T1000 (cell line): ENCODE results near the gene RGS3.

Experiments
- DNase-seq: peaks from one replicate; lab custom pipeline; 2025; ENCODE audit warnings: mixed read lengths; lab: John Stamatoyannopoulos, UW

The RGS3 gene

DNA sequence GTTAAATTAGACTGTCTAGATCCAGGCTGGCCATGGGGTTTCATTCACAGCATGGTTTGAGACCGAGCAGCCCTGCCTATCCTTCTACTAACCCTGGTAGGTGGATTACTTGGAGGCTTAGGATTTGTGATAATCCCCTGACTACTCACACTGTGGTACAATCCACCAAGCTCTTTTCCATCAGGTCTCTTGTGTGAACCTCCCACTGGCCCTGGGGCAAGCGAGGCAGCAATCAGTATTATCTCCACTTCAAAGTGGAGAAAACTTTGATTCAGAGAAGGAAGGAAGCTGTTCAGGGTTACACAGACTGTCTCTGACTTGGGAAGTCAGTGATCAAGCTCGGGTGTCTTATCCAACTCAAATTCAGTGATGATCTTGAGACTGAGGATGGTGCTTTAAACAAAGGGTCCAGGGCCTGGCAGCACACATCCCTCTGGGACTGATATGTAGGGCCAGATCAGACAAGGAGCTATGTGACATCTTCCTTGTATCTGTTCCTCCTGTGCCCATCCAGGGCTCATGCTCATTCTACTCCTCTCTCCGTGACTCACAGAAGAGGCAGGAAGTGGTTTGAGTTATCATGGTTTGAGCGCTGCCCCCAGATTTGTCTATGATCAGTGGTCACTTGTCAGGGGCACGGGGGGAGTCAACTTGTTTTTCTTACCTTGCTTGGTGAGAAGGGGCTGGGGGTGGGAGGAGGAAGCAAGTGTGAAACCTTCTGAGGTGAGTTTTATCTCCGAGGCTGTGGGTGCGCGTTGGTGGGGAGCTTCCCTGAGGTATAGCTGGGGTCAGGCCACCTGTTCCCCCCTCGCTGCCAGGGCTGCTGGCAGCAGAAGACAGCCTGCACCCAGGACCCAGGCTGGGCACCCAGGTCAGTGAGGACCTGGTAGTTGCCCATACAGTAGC is 48.6 kb downstream of the RGS3 start:
- DNase-seq: no peak

DNA sequence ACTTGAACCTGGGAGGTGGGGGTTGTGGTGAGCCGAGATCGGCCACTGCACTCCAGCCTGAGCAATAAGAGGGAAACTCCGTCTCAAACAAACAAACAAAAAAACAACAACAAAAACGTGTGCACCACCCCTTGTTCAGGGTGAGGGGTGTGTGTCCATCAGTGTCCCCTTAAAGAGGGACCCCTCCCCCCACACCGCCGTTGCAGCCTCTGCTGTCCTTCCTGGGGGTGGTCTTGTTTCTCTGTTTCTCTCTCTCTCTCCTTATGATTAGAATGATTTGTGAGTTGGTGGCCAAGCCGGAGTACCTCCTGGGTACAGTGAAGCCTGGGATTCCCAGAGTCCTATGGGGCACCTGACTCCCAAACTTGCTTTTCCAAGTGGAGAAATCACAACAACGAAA is 49.6 kb downstream of the RGS3 start:
- DNase-seq: no peak

DNA sequence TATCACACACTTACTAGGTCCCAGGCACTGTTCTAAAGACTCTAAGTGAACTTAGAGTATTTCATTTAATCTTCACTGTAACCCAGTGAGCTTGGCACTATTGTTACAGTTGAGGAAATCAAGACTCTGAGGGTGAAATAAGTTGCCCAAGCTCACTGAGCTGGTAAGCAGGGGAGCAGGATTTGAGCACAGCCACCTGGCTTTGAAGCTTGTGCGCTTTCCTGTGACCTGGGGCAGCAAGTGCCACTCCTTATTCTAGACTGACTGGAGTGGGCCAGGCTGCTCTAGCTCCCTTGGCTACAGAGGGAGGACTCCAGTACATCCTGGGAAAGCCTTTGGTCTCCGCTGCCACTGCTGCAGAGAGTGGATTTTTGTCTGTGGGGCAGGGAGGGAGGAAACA is 50.0 kb downstream of the RGS3 start:
- DNase-seq: no peak

DNA sequence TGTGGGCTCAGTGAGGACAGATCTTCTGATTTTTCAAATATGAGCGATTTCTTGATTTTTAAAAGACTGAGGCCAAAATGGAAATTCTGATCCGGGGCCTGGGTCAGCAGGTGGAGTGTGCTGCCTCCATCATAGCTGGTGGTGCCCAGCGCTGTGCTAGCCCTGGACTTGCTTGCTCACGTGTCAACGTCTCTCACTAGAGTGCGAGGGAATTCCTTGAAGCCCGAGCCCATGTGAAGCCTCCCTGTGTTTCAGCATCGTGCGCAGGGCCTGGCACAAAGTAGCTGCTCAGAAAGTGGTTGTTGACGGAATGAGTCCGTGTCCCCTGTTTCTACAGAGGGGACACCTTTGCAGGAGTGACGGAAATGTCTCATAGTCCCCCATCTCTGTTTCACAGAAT is 50.5 kb downstream of the RGS3 start:
- DNase-seq: no peak

DNA sequence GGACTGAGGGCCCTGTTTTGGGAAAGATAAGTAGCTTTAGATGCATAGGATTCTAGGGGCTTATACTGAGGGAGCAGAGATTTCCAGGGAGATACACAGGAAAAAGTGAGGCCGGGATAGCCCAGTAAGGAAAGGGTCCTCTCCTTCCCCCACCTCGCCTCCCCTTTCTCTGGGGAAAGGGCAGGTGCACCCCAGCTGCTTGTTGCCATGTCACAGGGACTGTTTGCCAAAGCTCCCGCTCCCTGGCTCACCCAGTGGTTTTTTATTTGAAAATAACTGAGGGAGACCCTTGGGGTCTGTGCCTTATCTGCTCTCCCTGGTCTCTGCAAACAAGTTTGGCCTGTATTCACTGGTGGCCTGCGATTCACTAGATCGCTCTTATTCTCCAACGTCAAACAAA is 51.2 kb downstream of the RGS3 start:
- no peak for DNase-seq

DNA sequence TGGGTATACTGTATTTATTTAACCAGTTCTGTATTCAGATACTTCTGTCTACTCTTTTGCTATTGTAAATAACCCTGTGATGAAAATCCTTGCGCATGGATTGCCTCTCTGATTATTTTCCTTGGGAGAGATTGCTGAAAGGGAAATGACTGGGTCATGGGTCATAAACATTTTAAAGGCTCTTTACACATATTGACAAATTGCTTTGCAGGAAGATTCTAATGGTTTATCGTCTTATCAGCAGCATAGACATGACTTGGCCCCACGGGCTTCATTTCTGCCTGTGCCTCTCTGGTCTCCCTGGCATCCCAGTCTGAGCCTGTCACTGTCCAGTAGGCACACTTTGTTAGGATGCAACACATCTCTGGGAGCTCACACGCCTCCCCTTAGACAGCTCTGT is 52.3 kb downstream of the RGS3 start:
- DNase-seq: no peak

DNA sequence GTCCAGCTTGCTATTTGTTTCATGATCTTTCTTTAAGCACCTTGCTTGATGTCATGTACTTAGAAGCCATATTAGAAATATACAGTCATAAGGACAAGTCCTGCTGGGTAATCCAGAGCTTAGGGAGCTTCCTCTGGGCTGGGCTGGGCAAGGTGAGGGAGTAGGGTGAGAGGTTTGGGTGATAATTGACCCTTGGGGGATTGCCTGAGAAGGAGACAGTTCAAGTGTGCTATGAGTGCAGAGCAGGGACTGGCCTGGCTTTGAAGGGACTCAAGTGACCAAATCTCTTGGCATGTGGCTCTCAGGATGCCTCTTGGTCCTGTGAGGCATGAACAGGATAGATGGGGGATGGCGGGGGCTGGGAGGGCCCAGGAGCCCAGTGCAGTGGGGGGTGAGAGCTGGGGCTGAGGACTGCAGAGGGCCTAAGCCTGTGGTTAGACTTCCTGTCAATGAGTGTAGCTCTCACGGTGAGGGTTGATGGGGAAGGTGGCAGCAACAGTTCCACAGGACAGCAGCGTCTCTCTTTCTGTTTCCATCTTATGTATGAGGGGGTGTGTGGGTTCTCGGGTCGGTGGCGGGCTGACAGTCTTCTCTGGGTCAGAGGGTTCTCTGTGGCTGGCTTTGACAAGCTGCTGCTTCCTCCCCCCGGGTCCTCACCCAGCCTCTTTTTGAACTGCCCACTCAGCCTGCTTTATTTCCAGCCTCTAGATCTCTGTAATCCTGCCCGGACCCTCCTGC is 53.5 kb downstream of the RGS3 start:
- DNase-seq: no peak

DNA sequence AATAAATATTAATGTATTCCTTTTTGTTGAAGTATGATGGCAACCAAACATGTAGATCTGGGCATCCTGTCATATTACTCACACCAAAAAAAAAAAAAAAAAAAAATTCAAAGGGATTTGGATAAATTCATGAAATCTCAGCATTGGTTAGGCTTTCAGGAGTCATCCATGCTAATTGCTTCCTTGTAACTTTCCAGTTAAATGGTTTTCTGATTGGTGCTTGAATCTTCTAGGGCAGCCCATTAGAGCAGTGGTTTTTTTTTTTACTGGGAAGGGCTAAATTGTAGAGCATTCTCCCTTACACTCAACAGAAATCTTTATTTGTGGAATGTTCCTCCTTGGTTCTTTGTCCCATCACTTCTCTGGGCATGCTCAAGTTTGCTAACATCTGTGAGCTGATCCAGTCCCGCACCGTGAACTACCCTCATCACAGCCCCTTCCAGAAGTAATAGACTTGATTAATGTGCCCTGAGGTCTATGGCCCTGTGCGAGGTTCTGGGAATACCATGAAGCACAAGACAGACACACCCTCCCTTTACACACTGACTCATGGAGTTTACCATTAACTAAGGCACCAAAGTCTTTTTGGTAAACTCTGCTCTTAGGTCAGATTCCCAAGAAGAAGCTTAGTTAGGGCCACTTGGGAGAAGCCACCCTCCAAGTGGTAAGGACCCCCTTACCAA is 56.0 kb downstream of the RGS3 start:
- DNase-seq: no peak

DNA sequence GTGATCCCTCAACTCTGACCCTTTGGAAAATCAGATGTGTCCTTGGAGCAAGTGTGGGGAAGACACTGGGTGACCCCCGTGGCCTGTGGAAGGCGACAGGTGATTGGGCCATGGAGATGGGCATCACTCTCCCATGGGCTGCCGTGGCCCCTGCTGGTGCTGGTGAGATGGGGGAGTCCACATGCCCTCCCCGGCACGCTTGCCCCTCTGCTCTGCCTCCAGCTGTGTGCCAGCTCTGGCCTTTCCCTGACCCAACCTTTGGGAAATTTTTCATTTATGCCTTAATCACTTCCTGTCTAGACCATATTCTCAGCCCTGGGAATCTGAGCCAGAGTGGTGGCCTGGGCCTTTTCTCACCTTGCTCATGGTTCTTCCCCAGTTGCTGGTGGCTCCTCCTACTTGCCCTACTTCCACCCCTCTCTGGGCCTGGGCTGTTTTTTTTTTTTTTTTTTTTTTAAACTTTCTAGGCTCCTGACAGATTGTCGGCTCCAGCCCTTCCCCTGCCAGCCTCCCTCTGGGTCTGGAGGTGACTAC is 56.6 kb downstream of the RGS3 start:
- no peak for DNase-seq

DNA sequence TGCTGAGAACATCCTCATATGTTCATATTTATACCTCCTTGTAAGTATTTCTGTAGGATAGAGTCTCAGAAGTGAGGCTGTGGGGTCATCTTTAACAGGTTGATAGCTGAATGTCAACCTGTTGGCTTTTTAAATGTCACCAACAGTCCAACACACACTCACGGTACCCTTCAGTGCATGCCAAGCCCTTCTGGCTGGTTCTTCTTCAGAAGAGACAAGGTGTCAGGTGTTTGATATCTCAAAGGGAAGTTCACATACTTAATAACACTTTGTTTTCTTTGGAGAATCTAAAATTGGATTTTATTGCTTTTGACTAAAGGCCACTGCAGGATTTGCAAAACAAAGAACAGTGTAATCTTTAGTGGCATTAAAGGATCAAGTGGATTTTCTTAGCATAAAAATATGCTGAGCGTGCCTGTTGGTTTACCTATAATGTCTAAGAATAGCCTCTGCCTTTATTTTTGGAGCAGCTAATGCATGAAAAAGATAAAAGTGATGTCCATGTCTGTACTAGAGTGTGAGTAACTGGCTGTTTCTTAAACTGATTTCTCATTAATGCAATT is 58.2 kb downstream of the RGS3 start:
- no peak for DNase-seq

DNA sequence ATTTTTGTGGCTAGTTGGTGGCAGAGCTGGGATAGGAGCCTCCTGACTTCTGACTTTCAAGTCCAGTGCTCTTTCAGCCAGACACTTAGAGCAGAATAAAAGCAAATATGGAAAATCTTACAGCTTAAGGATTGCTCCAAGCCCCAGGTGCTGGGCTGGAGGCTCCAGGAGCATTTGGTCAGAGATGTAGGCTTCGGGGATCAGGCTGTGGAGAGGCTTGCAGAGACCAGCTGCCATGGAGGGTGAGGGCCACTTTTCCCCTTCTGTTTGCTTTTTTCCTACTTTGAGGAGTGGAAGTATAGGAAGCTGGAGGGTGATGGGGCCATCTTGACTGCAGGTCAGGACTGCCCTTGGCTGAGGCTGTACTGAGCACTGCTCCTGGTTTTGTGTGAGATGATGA is 58.9 kb downstream of the RGS3 start:
- no peak for DNase-seq

DNA sequence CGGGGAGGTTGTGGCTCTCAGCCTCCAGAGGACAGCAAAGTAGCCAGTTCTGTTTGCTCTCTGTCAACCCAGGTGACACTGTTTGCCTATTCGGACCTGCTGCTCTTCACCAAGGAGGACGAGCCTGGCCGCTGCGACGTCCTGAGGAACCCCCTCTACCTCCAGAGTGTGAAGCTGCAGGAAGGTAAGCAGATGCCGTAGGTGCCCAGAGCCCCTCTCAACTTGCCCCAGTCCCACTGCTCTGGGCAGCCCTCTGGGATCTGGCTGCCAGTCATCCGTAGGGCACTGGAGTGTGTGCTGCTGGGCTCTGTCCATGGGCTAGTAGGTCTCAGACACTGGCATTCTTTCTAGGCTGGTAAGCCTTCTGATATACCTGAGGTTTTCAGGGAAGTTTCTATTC is 59.3 kb downstream of the RGS3 start:
- no peak for DNase-seq

DNA sequence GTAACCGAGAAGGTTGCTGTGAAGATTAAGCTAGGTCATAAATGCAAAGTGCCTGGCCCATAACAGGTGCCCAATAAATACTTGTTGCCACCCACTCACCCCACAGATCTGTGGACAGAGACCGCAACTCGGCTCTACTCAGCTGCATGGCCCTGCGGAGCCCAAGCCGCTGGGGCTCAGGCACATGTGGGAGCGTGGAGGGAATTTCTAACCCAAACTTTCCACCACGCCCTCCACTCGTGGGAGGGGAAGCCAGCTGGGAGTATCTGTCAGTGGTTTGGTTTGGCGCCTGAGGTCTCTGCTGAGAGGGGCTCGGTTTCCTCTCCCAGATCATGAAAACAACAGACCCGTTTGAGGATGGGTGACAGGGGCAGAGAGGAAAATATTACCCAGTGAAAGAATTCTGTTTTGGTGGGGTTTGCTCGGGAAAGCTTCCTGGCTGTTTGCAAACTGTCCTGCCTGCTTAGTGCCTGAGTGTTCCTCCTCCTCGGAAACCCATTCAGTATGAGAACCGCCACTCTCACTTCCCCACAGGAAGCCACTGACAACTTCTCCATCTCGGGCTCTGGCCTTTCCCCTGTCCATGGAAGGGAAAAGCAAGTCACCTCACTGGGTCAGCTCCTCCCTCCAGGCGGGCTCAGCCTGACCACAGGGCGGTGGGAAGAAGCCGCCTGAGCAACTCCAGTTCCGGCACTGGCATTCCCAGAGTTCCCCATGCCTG is 60.1 kb downstream of the RGS3 start:
- no peak for DNase-seq

DNA sequence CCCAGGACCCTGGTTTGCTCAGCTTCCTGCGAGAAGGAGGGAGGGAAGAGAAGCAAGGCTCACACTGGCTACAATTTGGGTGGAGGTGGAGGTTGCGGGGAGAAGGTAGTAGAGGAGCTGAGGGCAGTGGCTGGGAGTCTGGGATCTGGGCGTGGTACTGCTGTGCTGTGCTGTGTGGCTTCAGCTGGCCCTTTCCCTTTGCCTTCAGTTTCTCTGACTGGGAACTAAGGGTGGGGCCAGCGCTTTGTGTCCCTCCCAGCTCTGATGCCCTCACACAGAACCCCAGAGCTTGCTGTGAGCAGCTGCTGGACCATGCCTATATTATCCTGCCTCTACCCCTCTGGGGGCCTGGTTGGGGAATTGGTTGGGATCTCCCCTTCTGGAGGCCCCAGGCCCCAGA is 60.9 kb downstream of the RGS3 start:
- no peak for DNase-seq

DNA sequence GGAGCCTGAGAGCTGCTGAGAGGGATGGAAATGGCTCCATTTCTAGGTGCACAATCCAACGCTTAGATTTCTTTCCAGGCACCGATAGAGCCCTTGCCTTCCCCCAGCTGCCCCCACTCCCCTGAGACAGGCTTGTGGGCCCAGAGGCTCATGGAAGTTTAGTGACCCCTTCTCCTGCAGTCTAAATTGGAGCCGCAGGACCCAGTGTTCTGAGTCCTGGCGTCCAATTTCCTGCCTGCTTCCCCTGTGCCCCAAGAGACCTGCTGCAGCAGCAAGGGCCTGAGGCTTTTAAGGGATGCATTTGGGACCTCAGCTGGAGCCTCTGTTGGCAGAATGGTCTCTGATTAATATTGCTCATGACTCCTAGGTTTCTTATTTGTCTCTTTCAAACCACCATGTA is 61.7 kb downstream of the RGS3 start:
- DNase-seq: no peak

DNA sequence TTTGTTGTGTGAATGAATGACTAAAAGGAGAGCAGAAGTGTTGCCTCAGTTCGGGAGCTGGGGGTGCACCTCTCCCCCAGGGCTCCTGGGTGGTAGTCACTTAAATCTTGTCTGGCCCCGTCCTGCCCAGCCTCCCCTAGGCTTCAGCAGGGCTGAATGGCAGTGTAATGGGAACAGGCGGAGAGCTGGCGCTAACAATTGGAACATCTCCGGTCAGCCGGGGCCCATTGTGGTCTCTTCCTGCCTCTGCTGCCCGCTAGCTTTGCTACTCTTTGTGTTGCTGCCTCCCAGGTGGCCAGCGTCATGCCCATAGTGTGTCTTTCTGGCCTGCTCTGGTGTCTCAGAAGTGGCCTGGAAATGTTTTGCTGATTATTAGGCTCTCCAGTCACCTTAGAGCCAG is 62.3 kb downstream of the RGS3 start:
- DNase-seq: no peak

DNA sequence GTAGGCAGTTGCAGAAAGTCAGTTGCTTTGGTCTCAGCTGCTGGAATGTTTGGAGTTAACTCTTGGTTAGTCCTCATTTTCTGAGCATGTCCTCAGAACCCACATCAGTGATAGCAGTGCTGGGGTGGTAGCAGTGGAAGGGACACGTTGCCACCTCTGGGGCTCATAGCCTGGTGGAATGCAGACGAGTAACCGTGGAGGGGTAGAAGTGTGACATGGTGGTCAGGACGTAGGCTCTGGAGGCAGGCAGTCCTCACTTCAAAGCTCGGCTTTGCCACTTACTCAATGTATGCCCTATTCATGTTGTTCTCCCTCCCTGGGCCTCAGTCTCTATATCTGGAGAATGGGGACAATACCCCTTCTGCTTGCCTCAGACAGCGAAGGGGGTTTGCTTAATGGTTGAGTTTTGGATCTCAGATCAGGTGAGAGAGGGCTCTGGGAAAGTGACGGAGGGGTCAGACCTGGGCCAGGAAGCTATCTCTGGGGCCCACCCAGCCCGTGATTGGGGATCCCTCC is 62.8 kb downstream of the RGS3 start:
- DNase-seq: no peak

DNA sequence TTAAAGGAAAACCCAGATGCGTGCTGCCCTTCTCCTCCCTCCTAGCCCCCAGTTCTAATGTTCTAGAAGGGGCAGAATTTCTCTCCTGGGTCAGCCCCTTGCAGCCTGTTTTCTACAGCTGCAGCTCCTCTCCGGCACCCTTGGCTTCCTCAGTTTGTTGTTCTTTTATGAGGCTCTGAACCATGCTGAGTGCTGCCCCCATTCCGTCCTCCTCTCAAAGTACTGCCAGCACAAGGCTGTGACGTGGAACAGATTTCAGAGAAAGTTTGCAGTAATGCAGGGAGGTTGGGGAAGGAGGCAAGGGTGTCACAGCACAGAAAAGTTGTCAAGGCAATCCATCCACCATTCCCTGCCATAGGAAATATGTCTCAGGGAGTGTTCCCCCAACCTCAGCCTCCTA is 63.3 kb downstream of the RGS3 start:
- no peak for DNase-seq

DNA sequence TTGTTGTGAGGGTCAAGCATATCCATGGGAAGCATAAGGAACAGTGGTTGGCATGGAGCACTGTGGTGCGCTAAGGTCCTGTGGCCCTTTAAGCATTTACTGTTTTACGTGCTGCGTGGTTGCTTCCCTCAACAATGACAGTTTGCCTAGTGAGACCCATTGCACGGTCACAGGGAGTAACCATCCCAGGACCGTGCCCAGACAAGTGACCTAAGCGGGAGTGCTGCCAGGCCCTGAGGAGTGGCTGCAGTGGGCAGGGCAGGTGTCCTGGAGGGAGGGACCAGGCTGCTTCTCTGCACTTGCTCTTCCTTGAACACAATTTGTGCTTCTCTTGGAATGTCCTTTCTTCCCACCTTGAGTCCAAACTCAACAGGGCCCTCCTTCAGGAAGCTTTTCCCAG is 64.6 kb downstream of the RGS3 start:
- DNase-seq: no peak

DNA sequence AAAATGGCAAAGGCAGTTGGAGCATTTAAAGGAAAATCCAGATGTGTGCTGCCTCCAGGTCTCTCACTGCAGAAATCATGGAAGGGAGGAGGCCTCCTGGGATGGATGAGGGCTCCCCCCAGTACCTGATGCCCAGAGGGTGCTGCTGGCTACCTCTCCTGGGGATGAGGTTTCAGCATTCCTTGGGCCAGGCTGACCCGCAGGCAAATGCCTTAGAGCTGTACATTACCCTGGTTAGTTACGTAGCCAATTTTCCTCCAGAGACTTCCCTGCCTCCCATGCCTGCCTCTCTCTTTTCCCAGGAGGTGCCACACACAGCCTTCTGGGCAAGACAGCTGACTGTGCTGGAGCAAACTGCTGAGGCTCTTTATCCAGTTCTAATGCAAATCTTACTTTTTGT is 65.3 kb downstream of the RGS3 start:
- DNase-seq: no peak

DNA sequence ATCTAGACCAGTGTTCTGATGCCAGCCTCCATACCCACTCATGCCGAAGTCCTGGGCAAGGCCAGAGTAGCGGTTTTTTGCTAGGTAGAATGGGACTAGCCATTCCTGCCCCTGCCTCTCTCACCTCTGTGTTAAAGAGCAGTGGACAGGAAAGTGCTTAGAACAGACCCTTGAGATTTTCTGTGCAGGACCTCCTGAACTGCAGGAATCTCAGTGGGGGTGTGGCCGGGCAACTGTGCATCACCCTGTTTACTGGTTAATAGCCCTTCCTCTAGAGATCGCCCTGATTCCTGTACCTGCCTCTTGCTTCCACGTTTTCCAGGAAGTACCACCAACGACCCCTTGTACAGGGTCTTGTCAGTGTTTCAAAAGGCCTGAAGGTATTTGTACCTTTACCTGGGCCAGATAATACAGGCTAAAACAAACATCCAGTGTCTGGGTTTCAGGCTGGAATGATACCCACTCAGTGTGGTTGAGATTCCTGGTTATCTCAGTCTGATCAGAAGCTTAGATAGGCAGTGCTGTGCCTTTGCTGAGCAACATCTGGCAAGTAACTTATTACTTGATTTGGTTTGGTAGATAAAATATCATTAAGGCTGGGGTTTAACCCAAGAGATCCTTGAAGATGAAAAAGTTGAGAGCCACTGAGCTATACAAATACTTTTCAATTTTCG is 65.9 kb downstream of the RGS3 start:
- no peak for DNase-seq
